ENCODE results near the gene H2BK1.

H2BK1 gene

DNA sequence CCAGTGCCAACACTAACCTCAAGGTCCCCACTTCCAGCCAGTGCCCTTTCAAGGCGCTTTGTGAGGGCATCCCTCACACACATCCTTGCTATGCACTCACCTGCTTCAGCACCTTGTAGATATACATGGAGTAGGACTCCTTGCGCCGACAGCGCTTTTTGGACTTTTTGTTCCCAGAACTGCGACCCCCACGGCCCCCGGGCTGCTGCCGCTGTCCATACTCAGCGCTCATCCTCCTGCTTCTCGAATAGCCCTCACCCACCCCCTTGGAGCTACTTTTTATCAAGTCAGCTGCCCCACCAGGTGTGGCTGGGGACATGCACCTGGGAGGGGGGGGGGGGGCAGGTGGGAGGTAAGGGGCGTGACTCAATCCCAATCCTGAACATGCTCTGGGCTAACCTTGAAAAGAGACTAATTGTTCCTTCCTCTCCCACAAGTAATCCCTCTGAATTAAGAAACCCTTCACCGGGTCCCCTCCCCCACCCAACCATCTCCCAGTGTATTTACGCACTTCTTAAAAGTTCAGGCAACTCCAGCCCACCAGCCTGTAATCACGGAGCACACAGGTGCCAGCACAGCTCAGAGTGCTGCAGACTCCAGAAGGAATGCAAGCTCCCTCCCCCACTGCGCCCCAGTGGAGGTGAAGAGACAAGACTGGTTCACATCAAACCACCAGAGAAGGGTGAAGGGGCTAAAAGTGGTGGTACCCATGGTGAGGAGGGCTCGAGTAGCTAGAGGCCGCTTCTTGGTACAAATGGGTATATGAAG, at the start of gene H2BK1:
TSS of gene H2BK1 (minus strand) at position 402 of the 768 bp plus-strand sequence. CDS start at position 232, 170 bp downstream.
- no peak for DNase-seq (ENCODE audit: low spot score)

DNA sequence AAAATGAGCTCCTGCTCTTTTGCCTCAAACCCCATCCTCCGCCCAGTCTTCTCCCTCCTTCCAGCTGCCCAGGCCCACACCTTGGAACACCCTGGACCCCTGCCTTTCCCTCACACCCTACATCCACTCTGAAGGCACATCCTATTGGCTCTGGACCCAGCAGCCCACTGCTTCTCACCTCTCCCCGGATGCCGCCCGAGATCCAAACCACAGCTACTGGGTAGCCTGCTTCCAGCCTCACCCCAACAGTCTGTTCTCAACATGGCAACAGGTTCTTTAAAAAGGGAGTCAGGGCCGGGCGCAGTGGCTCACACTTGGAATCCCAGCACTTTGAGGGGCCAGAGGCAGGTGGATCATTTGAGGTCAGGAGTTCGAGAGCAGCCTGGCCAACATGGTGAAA, 47.7 kb upstream of the H2BK1 start:
- DNase-seq (ENCODE audit: low spot score), result no peak

GRCh38 chr7:151256410-151257045, 46.2 kb upstream of the H2BK1 start:
- no peak for DNase-seq (ENCODE audit: low spot score)

- DNase-seq (ENCODE audit: low spot score), result no peak
Measured at GRCh38 chr7:151255390-151255789, 45.1 kb upstream of the H2BK1 start.

DNA sequence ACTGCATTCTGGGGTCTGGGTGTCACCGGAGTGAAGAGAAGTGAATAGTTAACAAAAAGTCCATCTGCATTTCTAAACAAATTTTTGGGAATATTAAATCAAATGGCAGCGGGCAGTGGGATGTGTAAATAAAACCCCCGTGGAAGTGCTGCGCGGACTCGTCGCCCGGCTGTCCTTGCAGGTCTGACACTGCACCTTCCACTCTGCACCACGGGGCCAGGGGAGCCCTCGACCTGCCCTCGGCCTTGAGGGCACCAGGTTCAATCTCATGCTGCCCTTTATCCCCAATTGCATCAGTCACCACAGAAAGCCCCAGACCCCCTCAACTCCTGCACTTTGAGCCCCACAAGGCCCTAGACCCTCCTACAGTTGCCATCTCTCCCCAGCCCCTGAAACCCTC, 44.6 kb upstream of the H2BK1 start:
- no peak for DNase-seq (ENCODE audit: low spot score)

DNA sequence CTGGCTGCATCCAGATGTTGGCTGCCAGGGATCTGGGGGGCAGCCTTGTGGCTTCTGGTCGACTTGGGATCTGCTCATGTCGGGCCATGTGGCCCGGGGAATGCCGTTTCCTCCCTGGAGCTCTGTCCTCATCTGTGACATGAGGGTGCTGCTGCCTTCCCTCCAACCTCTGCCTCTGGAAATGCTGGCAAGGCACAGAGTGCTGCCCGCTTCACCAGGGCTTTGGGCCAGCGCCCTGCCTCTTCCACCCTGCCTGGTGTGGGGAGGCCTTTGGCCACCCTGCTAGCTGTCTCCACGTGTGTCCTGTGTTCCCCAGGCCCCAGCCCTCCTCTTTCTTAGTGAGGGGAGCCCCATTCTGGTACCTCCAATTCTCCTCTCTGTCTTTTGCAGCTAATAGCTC, 44.0 kb upstream of the H2BK1 start:
- no peak for DNase-seq (ENCODE audit: low spot score)

- no peak for DNase-seq (ENCODE audit: low spot score)
Measured at GRCh38 chr7:151252961-151253711, 42.8 kb upstream of the H2BK1 start.

- DNase-seq (ENCODE audit: low spot score), result no peak
Measured at GRCh38 chr7:151252561-151252835, 42.2 kb upstream of the H2BK1 start.

DNA sequence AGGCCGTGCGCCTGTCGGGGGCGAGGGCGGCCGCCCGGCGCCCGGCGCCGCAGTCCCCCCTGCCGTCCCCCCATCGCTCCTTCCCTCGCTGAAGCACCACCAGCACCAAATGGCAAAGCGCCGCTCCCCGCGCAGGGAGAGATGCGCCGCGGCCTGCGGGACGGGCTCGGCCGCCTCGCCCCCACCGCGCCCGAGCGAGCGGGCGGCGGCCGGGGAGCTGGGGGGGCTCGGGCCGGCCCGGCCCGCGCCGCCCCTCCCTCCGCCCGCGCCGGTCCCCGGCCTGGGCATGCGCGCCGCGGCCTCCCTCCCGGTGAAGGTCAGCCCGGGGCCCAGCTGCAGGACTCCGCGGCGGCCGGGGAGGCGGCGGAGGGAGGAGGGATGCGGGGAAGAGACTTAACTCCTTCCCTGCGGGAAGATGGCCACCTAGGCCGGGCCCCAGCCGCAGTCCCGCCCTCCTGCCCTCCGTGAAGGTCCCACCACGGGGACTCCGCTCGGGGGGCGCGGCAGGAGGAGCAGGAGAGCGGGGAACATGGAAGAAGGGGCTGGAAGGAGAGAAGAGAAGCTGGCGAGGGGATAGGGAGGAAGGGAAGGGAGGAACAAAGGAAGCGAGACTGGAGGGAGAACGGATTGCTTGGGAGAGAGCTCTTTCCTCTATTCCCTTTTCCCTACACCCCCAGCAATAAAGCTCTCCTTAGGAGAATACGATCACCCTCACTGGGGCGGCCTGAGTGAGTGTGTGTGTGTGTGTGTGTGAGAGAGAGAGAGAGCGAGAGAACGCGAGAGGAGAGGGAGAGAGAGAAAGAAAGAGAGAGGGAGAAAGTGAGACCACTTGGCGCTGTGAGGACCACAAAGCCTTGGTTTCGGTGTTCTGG, 41.6 kb upstream of the H2BK1 start:
- DNase-seq (ENCODE audit: low spot score), result peak; percentile 22

DNA sequence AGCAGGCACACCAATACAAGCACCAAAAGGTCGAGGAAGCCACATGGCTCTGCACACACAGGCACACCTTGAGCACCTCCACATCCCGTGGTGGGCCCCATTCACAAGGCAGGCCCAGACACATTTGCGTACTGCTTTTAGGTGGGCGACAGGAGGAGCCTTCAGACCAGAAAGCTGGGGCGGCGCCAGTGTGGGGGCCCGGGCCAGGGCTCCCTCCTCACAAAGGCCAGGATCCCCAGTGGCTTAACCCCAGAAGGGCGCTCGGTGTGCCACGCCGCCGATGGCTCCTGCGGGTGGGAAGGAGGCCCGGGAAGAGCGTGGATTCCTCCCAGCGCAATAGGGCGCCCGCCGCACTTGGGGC, 41.0 kb upstream of the H2BK1 start:
- DNase-seq (ENCODE audit: low spot score), result no peak

DNA sequence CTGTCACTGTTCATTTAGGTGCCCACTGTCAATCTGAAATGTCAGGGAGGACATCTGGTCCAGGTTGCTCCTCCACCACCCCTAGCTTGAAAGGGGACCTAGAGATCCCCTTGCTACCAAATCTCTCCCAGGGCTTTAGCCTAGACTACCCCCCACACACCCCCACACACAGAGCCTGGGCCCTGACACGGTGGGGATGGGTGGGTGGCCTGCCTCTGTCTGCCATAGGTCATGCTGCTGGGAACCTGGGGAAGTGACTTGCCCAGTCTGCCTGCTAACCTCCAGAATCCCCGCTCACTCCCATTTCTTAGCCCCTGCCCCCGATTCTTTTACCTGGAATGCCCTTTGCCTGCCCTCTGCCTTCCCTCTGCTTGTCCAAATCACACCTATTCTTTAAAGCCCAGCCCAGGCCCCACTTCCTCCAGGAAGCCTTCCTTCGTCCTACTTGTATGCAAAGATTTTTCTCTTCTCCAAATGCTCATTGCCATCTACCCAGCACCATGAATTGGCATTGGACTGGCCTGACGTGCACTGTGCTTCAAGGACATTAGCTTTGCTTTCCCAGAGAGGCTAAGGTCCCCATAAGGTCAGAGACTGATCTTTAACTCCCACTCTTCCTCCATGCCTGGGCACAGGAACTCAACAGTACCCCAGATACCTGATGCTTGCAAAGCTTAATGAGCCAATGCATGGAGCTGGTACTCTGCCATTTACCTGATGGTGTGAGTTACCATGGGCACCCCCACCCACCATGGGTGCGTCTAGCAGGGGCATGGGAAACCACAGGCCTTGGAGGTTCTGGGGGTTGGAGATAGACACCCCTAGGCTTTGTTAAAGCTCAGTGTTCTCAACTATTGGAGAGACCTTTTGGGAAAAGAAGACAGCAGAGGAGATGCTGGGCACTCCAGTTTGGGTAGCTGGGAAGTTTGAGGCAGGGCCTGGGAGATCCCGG, 40.2 kb upstream of the H2BK1 start:
- no peak for DNase-seq (ENCODE audit: low spot score)

DNA sequence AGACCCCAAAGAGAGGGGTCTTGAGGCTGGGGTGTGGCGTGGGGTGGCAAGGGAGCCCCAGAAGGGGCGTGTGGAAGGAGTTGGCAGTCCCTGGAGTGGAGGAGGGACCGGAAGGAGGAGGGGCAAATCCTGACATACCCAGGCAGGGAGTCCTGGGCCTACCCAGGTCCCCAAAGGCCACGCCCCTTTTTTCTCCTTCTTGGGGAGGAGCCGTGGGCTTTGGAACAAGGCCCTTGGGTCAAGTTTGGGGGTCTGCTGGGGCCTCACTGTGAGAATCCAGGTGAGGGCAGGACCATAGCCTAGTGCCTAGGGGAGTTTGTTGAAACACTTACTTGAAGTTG, 39.4 kb upstream of the H2BK1 start:
- no peak for DNase-seq (ENCODE audit: low spot score)

GRCh38 chr7:151249034-151249731, 38.9 kb upstream of the H2BK1 start:
- DNase-seq (ENCODE audit: low spot score), result peak; percentile 19

GRCh38 chr7:151248346-151249033, 38.2 kb upstream of the H2BK1 start, which contains the start of gene SMARCD3:
Gene SMARCD3 (minus strand): TSS chr7:151248694. CDS start chr7:151248562, 132 bp downstream.
- no peak for DNase-seq (ENCODE audit: low spot score)

- no peak for DNase-seq (ENCODE audit: low spot score)
Measured at GRCh38 chr7:151247611-151248345, 37.5 kb upstream of the H2BK1 start.

DNA sequence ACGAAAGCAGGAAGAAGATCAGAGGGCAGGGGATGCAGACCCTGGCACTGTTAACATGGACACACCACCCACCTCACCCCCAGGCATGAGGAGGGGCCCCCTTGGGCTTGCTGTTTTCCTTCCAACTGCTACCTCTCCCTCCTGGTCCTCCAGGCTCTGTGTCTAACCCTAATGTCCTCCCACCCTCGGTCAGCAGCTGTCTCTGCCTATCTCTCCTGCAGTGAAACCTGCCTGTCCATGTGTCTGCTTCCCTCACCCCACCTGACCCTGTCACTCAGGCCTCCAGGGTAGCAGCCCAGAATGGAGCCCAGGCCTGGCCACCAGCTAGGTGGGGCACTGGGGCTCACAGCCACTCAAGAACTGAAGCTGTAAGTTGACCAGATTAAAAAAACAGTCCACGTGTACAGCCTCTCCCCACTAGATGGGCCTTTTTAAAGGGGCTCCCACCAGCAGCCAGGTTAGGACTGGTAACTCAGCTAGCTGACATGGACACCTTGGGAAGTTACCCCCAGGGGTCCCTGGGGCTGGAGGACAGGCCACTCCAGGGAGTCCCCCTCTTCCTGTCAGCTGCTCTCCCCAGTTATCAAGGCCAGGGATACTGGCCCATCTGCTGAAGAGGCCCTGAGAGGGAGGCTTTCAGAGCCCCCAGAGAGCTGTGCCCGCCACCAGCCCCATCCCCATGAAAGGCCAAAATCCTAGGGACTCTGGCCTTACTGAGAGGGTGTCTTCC, 36.7 kb upstream of the H2BK1 start:
- no peak for DNase-seq (ENCODE audit: low spot score)

- no peak for DNase-seq (ENCODE audit: low spot score)
Measured at GRCh38 chr7:151246102-151246850, 36.0 kb upstream of the H2BK1 start.

Data from CD4-positive, alpha-beta T cell treated with Interleukin-6 at 100 ng/mL for 8 hours (primary cell).